Type B pancreatic cell (in vitro differentiated cells): ENCODE results near the gene PYGB. TPM values are rescaled to one million over a fixed set of nuclear protein-coding genes. Genes with fewer than 3 reads are reported as not detected.

Experiments used
- DNase-seq: peaks from one replicate; pipeline ENCODE4 v3.0.0; 2021; ENCODE audit warnings: mixed read lengths; ENCODE audit not compliant: unreplicated experiment; ENCODE audit errors: extremely low spot score
- H3K27ac Mint-ChIP-seq: 2 replicates; pipeline ENCODE4 v1.8.0; 2021; ENCODE audit warnings: mild to moderate bottlenecking, mixed read lengths
- H3K27me3 Mint-ChIP-seq: 2 replicates; pipeline ENCODE4 v1.8.0; 2021; ENCODE audit warnings: mixed read lengths
- H3K36me3 Mint-ChIP-seq: 2 replicates; pipeline ENCODE4 v1.8.0; 2021; ENCODE audit warnings: mixed read lengths
- H3K4me1 Mint-ChIP-seq: one replicate; pipeline ENCODE4 v1.8.0; 2021; ENCODE audit warnings: mixed read lengths; ENCODE audit not compliant: unreplicated experiment
- H3K4me3 Mint-ChIP-seq: 2 replicates; pipeline ENCODE4 v1.8.0; 2021; ENCODE audit warnings: mild to moderate bottlenecking, mixed read lengths
- H3K9me3 Mint-ChIP-seq: 2 replicates; pipeline ENCODE4 v1.8.0; 2021; ENCODE audit warnings: mixed read lengths
- CTCF ChIP-seq: fragments of 200-600 bp; sonication (generic); conservative IDR thresholded peaks from 2 replicates; pipeline ENCODE4 v1.5.0; 2021; ENCODE audit warnings: antibody characterized with exemption, mild to moderate bottlenecking
- total RNA-seq: library from RNA; stranded (reverse); gene quantifications from 2 replicates; pipeline ENCODE4 v1.2.1, GENCODE V29; 2021; ENCODE audit warnings: low replicate concordance

Gene PYGB
- total RNA-seq, 1 donor from 2014 or later: 52.2 TPM

- Mint-ChIP-seq H3K27me3 (no peaks in the 10 kb centered on the region), H3K4me3 (no peak overlapping the region), H3K9me3 (no peaks in the 10 kb centered on the region), H3K4me1 (no peaks in the 10 kb centered on the region), H3K27ac (no peak overlapping the region), H3K36me3 (peaks cover 8% of the 10 kb centered on the region)
- TF ChIP-seq CTCF: no peak
- DNase-seq: no peak
Observed at GRCh38 chr20:25212242-25212641, 35.6 kb upstream of the PYGB start.

- no peak for DNase-seq
- no peaks in the 10 kb centered on the region for H3K4me1 Mint-ChIP-seq
- no peaks in the 10 kb centered on the region for H3K9me3 Mint-ChIP-seq
- no peak for TF ChIP-seq CTCF
- no peak overlapping the region for H3K27ac Mint-ChIP-seq
- no peaks in the 10 kb centered on the region for H3K27me3 Mint-ChIP-seq
- peaks cover 8% of the 10 kb centered on the region for H3K36me3 Mint-ChIP-seq
- no peak overlapping the region for H3K4me3 Mint-ChIP-seq
Observed at GRCh38 chr20:25213566-25214425, 34.1 kb upstream of the PYGB start.

- peaks cover 8% of the 10 kb centered on the region for H3K36me3 Mint-ChIP-seq
- no peak for DNase-seq
- H3K4me1 Mint-ChIP-seq: no peaks in the 10 kb centered on the region
- TF ChIP-seq CTCF: no peak
- no peaks in the 10 kb centered on the region for H3K9me3 Mint-ChIP-seq
- H3K27me3 Mint-ChIP-seq: no peaks in the 10 kb centered on the region
- H3K4me3 Mint-ChIP-seq: no peak overlapping the region
- no peak overlapping the region for H3K27ac Mint-ChIP-seq
Observed at GRCh38 chr20:25214426-25214790, 33.5 kb upstream of the PYGB start.

GRCh38 chr20:25214819-25215218, 33.1 kb upstream of the PYGB start:
- no peak for DNase-seq
- Mint-ChIP-seq H3K27ac (no peak overlapping the region), H3K4me3 (no peak overlapping the region), H3K9me3 (no peaks in the 10 kb centered on the region), H3K36me3 (peaks cover 4% of the 10 kb centered on the region), H3K4me1 (no peaks in the 10 kb centered on the region), H3K27me3 (no peaks in the 10 kb centered on the region)
- TF ChIP-seq CTCF: no peak

- Mint-ChIP-seq H3K27me3 (no peaks in the 10 kb centered on the region), H3K4me3 (no peak overlapping the region), H3K9me3 (no peaks in the 10 kb centered on the region), H3K27ac (no peak overlapping the region), H3K4me1 (no peaks in the 10 kb centered on the region), H3K36me3 (peaks cover 4% of the 10 kb centered on the region)
- TF ChIP-seq CTCF: no peak
- no peak for DNase-seq
Observed at GRCh38 chr20:25215521-25215920, 32.4 kb upstream of the PYGB start.
